Osteoblast (primary cell): ENCODE data around the gene MAP3K14. TPM values are rescaled to one million over a fixed set of nuclear protein-coding genes. Genes with fewer than 3 reads are reported as not detected.
A peak's percentile ranks its signal among the peaks of the same experiment; 100 is the strongest.
"Not testable (repeated sequence)": the region's sequence is repeated elsewhere in the genome, so short reads cannot be mapped to it uniquely, and the experiment has no call there.

ENCODE experiments used
- DNase-seq: peaks from one replicate; pipeline ENCODE4 v3.0.0; 2011; ENCODE audit warnings: low spot score, mixed read lengths; ENCODE audit not compliant: insufficient read length; ENCODE audit errors: missing footprints
- H2AFZ ChIP-seq: 2 replicates; pipeline ENCODE4 v1.6.0; 2011; ENCODE audit warnings: mild to moderate bottlenecking, low read length
- H3K27ac ChIP-seq: 2 replicates; pipeline ENCODE4 v1.5.1; 2011; ENCODE audit warnings: mild to moderate bottlenecking, low read depth, low read length, moderate library complexity
- H3K27me3 ChIP-seq: 2 replicates; pipeline ENCODE4 v1.6.0; 2012; ENCODE audit warnings: mild to moderate bottlenecking, control low read depth, inconsistent platforms, low read length, moderate library complexity; ENCODE audit not compliant: insufficient read depth
- H3K36me3 ChIP-seq: 2 replicates; pipeline ENCODE4 v1.5.1; 2011; ENCODE audit warnings: mild to moderate bottlenecking, low read length, control low read depth, moderate library complexity; ENCODE audit not compliant: insufficient read depth
- H3K4me1 ChIP-seq: 2 replicates; pipeline ENCODE4 v1.5.1; 2011; ENCODE audit warnings: mild to moderate bottlenecking, low read length, control low read depth, moderate library complexity; ENCODE audit not compliant: insufficient read depth
- H3K4me2 ChIP-seq: 2 replicates; pipeline ENCODE4 v1.6.0; 2011; ENCODE audit warnings: mild to moderate bottlenecking, low read length; ENCODE audit not compliant: insufficient read depth
- H3K4me3 ChIP-seq: fragments of 200-600 bp; sonication (generic); 3 replicates; pipeline ENCODE4 v1.5.1; 2012; ENCODE audit warnings: mild to moderate bottlenecking, low read length, inconsistent platforms; ENCODE audit not compliant: insufficient read depth
- H3K79me2 ChIP-seq: 2 replicates; pipeline ENCODE4 v1.6.0; 2012; ENCODE audit warnings: mild to moderate bottlenecking, low read length, control low read depth, inconsistent platforms; ENCODE audit not compliant: insufficient read depth
- H3K9me3 ChIP-seq: 2 replicates; pipeline ENCODE4 v1.5.1; 2011; ENCODE audit warnings: low read depth, low read length, control low read depth
- H4K20me1 ChIP-seq: 2 replicates; pipeline ENCODE4 v1.6.0; 2012; ENCODE audit warnings: mild to moderate bottlenecking, low read length, control low read depth; ENCODE audit not compliant: insufficient read depth
- CTCF ChIP-seq: IDR thresholded peaks from 2 replicates; pipeline ENCODE4 v1.5.1; 2011; ENCODE audit warnings: mild to moderate bottlenecking, low read depth, low read length, moderate library complexity; ENCODE audit errors: extremely low read depth
- total RNA-seq: library from RNA; depleted of rRNA; stranded (reverse); fragments of >200 nt; gene quantifications from 2 replicates; pipeline ENCODE4 v1.2.3, GENCODE V29; 2012

The MAP3K14 gene
- total RNA-seq, 1 donor: 3.6 TPM

DNA sequence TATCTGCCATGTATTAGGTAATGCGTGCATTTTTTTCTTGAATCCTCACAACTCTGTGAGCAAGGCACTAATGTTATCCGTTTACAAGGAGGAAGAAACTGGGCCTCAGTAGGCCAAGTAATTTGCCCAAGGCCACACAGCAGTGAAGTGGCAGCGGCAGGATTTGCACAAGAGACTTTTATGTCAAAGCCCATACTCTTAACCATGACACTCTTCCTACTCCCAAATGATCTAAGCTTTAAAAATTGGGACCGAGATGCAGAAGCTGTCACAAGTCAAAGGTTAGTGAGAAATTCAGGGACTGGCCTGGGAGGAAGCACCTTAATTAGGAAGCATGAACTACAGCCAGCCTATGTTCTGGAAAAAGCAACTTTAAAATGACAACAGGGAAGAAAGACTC is 10.7 kb downstream of the MAP3K14 start:
- no peaks in the 10 kb centered on the region for H3K27me3 ChIP-seq
- H3K27ac ChIP-seq: peak overlapping the region; percentile 90
- H3K4me1 ChIP-seq: peaks cover 42% of the 10 kb centered on the region
- peaks cover 84% of the 10 kb centered on the region for H3K79me2 ChIP-seq
- no peak overlapping the region for H3K4me3 ChIP-seq
- peak overlapping the region; percentile 15 for H3K4me2 ChIP-seq
- H2AFZ ChIP-seq: no peak overlapping the region
- no peaks in the 10 kb centered on the region for H3K9me3 ChIP-seq
- DNase-seq: no peak
- H3K36me3 ChIP-seq: peaks cover 21% of the 10 kb centered on the region
- peaks cover 51% of the 10 kb centered on the region for H4K20me1 ChIP-seq
- no peak for TF ChIP-seq CTCF

DNA sequence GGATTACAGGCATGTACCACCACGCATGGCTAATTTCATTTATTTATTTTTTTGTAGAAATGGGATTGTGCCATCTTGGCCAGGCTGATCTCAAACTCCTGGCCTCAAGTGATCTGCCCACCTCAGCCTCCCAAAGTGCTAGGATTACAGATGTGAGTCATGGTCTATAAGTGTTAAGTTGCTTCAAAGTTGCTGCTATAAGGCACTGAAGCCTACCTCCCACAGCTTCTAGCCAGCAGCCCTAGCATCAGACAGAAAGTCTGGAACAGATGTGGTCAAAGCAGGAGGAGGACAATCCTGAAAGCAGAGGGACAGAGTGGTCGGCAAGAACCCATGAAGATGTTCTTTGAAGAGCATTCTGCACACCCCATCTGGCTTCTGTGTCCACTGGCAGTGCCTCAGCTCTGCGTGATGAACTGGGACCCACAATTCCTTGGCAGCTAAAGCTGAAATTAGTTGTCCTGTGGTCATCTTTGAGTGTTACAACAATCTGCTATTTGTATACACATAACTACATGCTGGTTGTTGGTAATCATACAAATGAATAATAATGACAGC is 11.2 kb downstream of the MAP3K14 start:
- H3K4me2 ChIP-seq: peak overlapping the region; percentile 15
- no peak overlapping the region for H3K4me3 ChIP-seq
- H3K27ac ChIP-seq: peak overlapping the region; percentile 90
- H3K27me3 ChIP-seq: no peaks in the 10 kb centered on the region
- H2AFZ ChIP-seq: no peak overlapping the region
- H3K36me3 ChIP-seq: peaks cover 16% of the 10 kb centered on the region
- TF ChIP-seq CTCF: no peak
- DNase-seq: peak; percentile 62
- peaks cover 49% of the 10 kb centered on the region for H4K20me1 ChIP-seq
- peaks cover 37% of the 10 kb centered on the region for H3K4me1 ChIP-seq
- H3K79me2 ChIP-seq: peaks cover 83% of the 10 kb centered on the region
- no peaks in the 10 kb centered on the region for H3K9me3 ChIP-seq

GRCh38 chr17:45302649-45303173 is 14.1 kb downstream of the MAP3K14 start:
- Histone ChIP-seq H3K4me2 (peak overlapping the region; percentile 1), H3K4me3 (no peak overlapping the region), H3K36me3 (peaks cover 8% of the 10 kb centered on the region), H4K20me1 (peaks cover 54% of the 10 kb centered on the region), H3K4me1 (peaks cover 40% of the 10 kb centered on the region), H3K27ac (peak overlapping the region; percentile 55), H3K79me2 (peaks cover 85% of the 10 kb centered on the region), H3K27me3 (no peaks in the 10 kb centered on the region), H3K9me3 (no peaks in the 10 kb centered on the region), H2AFZ (no peak overlapping the region)
- peak; percentile 58 for DNase-seq
- no peak for TF ChIP-seq CTCF

DNA sequence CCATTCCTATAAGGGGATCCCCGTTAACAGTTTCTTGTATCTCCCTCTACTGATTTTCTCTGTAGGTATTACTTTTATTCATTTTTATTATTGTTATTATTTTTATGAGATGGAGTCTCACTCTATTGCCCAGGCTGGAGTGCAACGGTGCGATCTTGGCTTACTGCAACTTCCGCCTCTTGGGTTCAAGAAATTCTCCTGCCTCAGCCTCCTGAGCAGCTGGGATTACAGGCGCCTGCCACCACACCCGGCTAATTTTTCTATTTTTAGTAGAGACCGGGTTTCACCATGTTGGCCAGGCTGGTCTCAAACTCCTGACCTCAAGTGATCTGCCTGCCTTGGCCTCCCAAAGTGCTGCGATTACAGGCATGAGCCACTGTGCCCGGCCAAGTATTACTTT is 14.6 kb downstream of the MAP3K14 start:
- H3K27ac ChIP-seq: peak overlapping the region; percentile 55
- peaks cover 86% of the 10 kb centered on the region for H3K79me2 ChIP-seq
- H3K27me3 ChIP-seq, H3K9me3 ChIP-seq, DNase-seq, H3K4me3 ChIP-seq, H3K36me3 ChIP-seq, H2AFZ ChIP-seq: not testable (repeated sequence)
- H3K4me1 ChIP-seq: peaks cover 35% of the 10 kb centered on the region
- H4K20me1 ChIP-seq: peaks cover 55% of the 10 kb centered on the region
- peak overlapping the region; percentile 1 for H3K4me2 ChIP-seq
